A673 (cell line): ENCODE measurements around the gene MYOZ1. TPM values are rescaled to one million over a fixed set of nuclear protein-coding genes. Genes with fewer than 3 reads are reported as not detected.
"Not testable (repeated sequence)": the region's sequence is repeated elsewhere in the genome, so short reads cannot be mapped to it uniquely, and the experiment has no call there.

ENCODE experiments used
- BruUV-seq: library from RNA; stranded (reverse); fragments of 400-500 nt; replicated peaks from 2 replicates; lab custom pipeline; 2021; lab: Mats Ljungman, UMichigan
- CTCF ChIA-PET: fragments of 300-600 bp; sonication (Branson Sonifier 250); formaldehyde crosslinking; loops from one replicate; lab custom pipeline; 2022; ENCODE audit warnings: antibody characterized with exemption; lab: Charles Lee
- POLR2A ChIA-PET: fragments of 300-600 bp; sonication (Branson Sonifier 250); formaldehyde crosslinking; loops from one replicate; lab custom pipeline; 2022; ENCODE audit warnings: antibody characterized with exemption; ENCODE audit not compliant: low non-redundant PET; lab: Charles Lee
- DNase-seq: peaks from one replicate; pipeline ENCODE4 v3.0.0-alpha.2; 2015; ENCODE audit warnings: low spot score
- H3K27ac ChIP-seq: fragments of 200-600 bp; sonication (generic); 2 replicates; pipeline ENCODE4 v1.5.1; 2016; ENCODE audit warnings: mixed run types, low read depth, mild to moderate bottlenecking, mixed read lengths, antibody characterized with exemption, low read length; ENCODE audit not compliant: poor library complexity, severe bottlenecking
- H3K27me3 ChIP-seq: fragments of 200-600 bp; sonication (generic); replicated peaks from 2 replicates; pipeline ENCODE4 v1.6.1; 2017; ENCODE audit warnings: mixed run types, low read depth, mild to moderate bottlenecking, mixed read lengths, antibody characterized with exemption, low read length; ENCODE audit not compliant: insufficient read depth, poor library complexity
- H3K36me3 ChIP-seq: fragments of 200-600 bp; sonication (generic); 2 replicates; pipeline ENCODE4 v1.6.1; 2016; ENCODE audit warnings: mixed run types, mild to moderate bottlenecking, mixed read lengths, antibody characterized with exemption, low read length; ENCODE audit not compliant: insufficient read depth, poor library complexity, severe bottlenecking
- H3K4me1 ChIP-seq: fragments of 200-600 bp; sonication (generic); 2 replicates; pipeline ENCODE4 v1.6.1; 2017; ENCODE audit warnings: mixed run types, mild to moderate bottlenecking, mixed read lengths, antibody characterized with exemption, low read length; ENCODE audit not compliant: insufficient read depth, poor library complexity, severe bottlenecking
- H3K4me3 ChIP-seq: fragments of 200-600 bp; sonication (generic); 2 replicates; pipeline ENCODE4 v1.5.1; 2016; ENCODE audit warnings: low read depth, mixed run types, mild to moderate bottlenecking, mixed read lengths, low read length; ENCODE audit not compliant: poor library complexity, severe bottlenecking
- H3K9me3 ChIP-seq: fragments of 200-600 bp; sonication (generic); 2 replicates; pipeline ENCODE4 v1.6.1; 2016; ENCODE audit warnings: mixed run types, low read depth, mild to moderate bottlenecking, mixed read lengths, antibody characterized with exemption, low read length; ENCODE audit not compliant: poor library complexity, severe bottlenecking
- intact Hi-C: fragments of 100-400 bp; cut with micrococcal nuclease; formaldehyde crosslinking; loops from one replicate; pipeline ENCODE4 v1.10.0; 2022; ENCODE audit not compliant: unreplicated experiment
- total RNA-seq: library from RNA; stranded (reverse); gene quantifications from 2 replicates; pipeline ENCODE4 v1.2.3, GENCODE V29; 2021

Gene MYOZ1
- total RNA-seq, 1 experiment from 2014 or later, result 0.19 TPM

DNA sequence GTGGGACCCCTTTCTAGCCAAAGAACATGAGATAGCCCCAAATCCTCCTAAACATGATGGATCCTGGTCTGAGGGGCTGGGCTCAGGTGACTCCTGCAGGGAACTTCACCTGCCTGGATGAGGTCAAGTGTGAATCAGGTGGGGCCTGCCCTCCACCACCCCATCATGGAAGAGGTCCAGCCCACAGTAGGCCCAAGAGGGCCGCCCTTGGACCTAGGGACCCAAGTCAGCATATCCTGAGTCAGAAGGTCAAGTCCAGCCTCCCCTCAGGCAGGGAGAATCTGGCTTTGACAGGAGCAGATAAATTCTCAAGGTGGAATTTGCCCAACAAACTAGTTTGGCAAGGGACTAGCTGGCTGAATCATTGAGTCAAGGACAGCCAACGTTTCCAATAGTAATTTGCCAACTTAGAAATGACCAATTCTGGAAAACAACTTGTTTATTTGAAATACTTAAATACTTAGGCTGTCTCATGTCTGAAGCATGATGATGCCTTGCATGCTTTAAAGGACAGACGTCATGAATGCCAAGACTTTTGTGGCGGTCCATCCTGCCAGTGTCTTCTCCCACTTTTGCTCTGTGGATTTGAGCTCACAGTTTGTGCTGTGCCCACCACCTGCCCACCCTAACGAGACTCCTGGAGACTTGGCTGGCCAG lies 25.0 kb upstream of the MYOZ1 start:
- H3K36me3 ChIP-seq, H3K27me3 ChIP-seq, H3K9me3 ChIP-seq, H3K4me3 ChIP-seq, CTCF ChIA-PET, H3K27ac ChIP-seq, H3K4me1 ChIP-seq, POLR2A ChIA-PET, DNase-seq, BruUV-seq, intact Hi-C loops: not testable (repeated sequence)

DNA sequence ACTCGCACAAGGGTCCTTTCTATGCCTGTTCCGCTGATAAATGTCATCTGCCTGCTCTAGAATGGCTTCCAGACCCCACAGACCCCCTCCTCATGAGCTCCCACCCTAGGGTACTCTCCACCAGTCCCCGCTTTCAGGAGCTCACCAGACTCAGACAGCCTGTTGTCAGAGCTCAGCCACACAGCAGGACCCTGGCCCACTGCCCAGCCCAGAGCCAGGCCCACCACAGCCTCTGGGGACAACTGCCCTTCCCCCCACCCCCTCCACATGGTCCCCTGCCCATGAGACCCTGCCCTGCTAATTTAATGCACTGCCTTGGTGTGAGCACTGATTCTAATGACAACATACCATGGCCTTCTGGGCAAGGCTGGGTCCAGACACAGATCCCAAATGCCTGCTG lies 24.3 kb upstream of the MYOZ1 start:
- POLR2A ChIA-PET, H3K4me1 ChIP-seq, H3K27ac ChIP-seq, H3K4me3 ChIP-seq, CTCF ChIA-PET, intact Hi-C loops, H3K9me3 ChIP-seq, BruUV-seq, DNase-seq, H3K36me3 ChIP-seq, H3K27me3 ChIP-seq: not testable (repeated sequence)

DNA sequence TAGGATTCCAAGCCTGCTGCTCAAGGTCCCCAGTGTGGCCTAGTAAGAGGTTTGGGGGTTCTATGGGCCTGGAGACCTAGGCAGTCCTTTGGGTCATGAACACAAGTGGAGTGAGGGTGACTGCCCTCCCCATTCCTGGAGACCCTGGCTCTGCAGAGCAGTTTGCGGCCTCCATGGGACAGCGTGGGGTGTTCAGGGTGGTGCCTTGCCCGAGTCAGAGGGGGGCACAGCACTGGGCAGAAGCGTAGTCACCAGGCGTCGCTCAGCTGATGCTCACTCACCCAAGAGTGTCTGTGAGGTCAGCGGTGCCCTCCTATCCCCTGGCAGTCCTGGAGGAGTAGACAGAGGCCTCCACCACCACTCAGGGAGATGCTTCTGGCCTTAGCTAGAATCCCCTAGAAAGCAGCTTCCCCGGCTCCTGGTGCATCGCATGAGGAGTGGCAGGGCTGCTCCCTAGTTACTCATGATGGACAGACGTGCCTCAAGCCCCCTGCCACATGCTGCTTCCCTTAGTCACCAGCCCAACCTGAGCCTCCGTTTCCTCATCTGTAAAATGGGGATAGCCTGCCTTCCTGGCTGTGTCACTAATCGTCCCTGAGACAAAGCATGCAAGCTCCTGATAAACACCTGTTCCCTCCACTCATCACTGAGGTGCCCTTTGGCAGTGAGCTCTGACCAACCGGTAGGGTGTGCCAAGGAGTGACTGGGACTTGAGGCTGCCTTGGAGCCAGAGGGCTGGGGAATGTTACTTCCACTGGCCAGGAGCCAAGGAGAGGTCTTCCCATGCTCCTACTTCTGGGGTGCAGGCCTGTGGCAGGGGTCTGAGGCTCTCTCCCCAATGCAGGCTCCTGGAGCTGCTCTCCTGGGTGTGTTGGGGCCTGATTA lies 23.1 kb upstream of the MYOZ1 start:
- DNase-seq, result not testable (repeated sequence)

DNA sequence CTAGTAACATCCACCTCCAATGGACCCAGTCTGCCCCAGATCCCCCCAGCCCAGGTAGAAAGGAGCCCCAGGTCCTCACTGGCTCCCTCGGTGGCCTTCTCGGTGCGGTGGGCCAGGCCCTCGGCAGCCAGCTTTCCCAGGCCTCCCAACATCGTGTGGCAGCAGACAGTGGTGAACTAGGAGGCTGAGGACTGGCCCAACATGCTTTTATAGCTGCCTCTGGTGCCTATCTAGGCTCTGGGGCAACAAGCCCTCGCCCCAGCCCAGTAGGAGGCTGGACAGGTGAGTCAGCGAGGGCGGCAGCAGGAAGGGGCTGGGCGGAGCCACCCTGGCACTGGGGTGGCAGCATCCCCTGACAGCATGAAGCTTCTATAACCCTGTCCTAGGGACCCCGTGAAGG lies 22.3 kb upstream of the MYOZ1 start:
- H3K4me1 ChIP-seq, H3K9me3 ChIP-seq, DNase-seq, H3K27me3 ChIP-seq, intact Hi-C loops, H3K4me3 ChIP-seq, H3K27ac ChIP-seq, BruUV-seq, CTCF ChIA-PET, H3K36me3 ChIP-seq: not testable (repeated sequence)
- POLR2A ChIA-PET, result interaction anchor here (0.7 kb wide), 1 partner anchor 249 kb away, joined by 3 read pairs; no protein-coding TSS in a partner anchor

More for the DNA sequence above, 23.1 kb upstream of the MYOZ1 start:
- BruUV-seq, H3K27me3 ChIP-seq, H3K4me3 ChIP-seq, H3K9me3 ChIP-seq, H3K4me1 ChIP-seq, intact Hi-C loops, POLR2A ChIA-PET, CTCF ChIA-PET, H3K27ac ChIP-seq, H3K36me3 ChIP-seq: not testable (repeated sequence)

DNA sequence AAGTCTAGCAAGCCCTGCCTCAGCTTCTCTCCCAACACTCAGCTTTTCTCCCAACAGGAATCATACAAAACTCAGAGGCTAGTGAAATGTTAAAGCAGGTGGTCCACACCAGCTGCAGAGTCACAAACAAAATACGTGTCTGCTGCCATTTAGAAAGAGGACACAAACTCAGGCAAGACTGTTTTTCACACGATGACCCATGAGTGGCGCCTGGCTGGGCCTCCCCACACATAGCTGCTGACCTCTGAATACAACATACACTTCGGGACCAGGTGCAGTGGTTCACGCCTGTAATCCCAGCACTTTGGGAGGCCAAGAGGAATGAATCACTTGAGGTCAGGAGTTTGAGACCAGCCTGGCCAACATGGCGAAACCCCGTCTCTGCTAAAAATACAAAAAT lies 21.4 kb upstream of the MYOZ1 start:
- H3K36me3 ChIP-seq, POLR2A ChIA-PET, CTCF ChIA-PET, H3K27ac ChIP-seq, H3K4me3 ChIP-seq, DNase-seq, H3K27me3 ChIP-seq, H3K4me1 ChIP-seq, intact Hi-C loops, H3K9me3 ChIP-seq, BruUV-seq: not testable (repeated sequence)
